Measurements from ENCODE around the gene VARS1.
"Not testable (repeated sequence)": the region's sequence is repeated elsewhere in the genome, so short reads cannot be mapped to it uniquely, and the experiment has no call there.

The VARS1 gene

DNA sequence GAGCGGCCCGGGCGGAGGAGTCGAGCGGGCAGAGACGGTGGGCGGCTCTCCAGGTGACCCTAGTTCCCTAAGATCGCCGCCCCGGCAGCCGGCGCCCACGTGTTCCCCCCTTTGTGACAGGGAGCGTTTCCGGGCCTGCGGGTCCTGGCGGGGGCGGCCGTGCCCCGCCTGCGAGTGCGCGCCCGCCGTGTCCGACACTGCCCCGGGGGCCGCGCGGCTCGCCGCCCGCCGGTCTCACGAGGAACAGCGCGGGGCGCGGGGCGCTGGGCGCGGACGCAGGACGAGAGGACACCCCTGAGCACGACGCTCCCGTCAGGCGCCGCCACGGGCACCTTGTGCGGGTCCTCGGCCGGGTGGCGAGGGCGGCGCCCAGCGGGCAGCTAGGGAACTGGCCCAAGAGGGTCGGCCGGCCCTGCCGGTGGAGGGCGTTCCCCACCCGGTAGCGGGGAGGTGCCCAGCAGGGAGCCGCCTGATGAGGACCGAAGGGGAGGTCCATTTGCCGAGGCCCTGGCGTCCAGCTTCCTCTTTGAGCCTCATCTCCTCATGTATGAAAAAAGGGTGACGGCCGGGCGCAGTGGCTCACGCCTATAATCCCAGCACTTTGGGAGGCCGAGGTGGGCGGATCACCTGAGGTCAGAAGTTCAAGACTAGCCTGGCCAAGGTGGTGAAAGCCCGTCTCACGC lies at the start of gene VARS1:
Gene VARS1, minus strand, starts transcription at position 137 of the 683 bp plus-strand sequence. CDS start 535 bp downstream, outside the sequence.
- DNase-seq, result peak; percentile 92
- ATAC-seq, result peak; percentile 85

DNA sequence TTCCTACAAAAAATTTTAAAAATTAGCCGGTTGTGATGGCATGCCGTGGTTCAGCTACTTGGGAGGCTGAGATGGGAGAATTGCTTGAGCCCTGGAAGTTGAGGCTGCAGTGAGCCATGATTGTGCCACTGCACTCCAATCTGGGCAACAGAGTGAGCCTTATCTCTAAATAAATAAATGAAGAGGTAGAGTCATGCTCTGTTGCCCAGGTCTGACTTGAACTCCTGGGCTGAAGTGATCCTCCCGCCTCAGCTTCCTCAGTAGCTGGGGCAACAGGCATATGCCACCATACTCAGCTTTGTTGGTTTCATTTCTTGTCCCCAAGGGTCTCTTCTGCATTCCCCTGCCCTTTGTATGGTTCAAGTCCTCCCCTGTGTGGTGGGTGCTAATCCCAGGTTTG lies 49.0 kb upstream of the VARS1 start:
- ATAC-seq, result no peak
- DNase-seq, result no peak

DNA sequence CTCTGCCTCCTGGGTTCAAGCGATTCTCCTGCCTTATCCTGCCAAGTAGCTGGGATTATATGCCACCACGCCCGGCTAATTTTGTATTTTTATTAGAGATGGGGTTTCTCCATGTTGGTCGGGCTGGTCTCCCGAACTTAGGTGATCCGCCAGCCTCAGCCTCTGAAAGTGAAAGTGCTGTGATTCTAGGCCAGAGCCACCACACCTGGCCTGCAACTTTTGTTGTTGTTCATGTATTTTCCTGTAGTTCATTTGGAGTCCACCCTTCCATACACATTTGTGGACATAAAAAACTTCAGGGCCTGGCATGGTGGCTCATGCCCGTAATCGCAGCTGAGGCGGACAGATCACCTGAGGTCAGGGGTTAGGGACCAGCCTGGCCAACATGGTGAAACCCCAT lies 46.5 kb upstream of the VARS1 start:
- ATAC-seq, result no peak
- peak; percentile 16 for DNase-seq

DNA sequence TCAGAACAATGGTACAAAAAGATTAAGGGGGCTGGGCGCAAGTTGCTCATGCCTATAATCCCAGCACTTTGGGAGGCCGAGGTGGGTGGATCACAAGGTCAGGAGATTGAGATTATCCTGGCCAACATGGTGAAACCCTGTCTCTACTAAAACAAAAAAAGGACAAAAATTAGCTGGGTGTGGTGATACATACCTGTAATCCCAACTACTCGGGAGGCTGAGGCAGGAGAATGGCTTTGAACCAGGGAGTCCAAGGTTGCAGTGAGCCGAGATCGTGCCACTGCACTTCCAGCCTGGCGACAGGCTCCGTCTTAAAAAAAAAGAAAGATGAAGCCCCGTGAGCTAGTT lies 44.2 kb upstream of the VARS1 start:
- ATAC-seq, DNase-seq: not testable (repeated sequence)

DNA sequence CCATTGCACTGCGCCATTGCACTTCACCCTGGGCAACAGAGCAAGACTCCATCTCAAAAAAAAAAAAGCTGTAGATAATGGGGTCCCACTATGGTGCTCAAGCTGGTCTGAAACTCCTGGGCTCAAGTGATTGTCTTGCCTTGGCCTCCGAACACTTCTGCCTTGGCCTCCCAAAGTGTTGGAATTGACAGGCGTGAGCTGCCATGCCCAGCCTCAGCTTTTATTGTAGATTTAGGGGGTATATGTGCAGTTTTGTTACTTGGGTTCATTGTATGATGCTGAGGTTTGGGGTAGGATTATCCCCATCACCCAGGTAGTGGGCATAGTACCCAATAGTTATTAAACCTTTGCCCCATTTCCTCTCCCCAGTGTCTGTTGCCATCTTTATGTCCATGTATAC lies 43.4 kb upstream of the VARS1 start:
- peak; percentile 7 for DNase-seq
- ATAC-seq, result no peak

DNA sequence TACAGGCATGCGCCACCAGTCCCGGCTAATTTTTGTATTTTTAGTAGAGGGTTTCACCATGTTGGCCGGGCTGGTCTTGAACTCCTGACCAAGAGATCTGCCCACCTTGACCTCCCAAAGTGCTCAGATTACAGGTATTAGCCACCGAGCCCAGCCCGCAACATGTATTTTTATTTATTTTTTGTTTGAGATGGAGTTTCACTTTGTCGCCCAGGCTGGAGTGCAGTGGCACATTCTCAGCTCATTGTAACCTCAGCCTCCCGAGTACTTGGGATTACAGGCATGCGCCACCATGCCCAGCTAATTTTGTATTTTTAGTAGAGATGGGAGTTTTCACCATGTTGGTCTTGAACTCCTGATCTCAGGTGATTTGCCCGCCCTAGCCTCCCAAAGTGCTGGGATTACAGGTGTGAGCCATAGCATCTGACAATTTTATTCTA lies 42.6 kb upstream of the VARS1 start:
- ATAC-seq, DNase-seq: not testable (repeated sequence)

DNA sequence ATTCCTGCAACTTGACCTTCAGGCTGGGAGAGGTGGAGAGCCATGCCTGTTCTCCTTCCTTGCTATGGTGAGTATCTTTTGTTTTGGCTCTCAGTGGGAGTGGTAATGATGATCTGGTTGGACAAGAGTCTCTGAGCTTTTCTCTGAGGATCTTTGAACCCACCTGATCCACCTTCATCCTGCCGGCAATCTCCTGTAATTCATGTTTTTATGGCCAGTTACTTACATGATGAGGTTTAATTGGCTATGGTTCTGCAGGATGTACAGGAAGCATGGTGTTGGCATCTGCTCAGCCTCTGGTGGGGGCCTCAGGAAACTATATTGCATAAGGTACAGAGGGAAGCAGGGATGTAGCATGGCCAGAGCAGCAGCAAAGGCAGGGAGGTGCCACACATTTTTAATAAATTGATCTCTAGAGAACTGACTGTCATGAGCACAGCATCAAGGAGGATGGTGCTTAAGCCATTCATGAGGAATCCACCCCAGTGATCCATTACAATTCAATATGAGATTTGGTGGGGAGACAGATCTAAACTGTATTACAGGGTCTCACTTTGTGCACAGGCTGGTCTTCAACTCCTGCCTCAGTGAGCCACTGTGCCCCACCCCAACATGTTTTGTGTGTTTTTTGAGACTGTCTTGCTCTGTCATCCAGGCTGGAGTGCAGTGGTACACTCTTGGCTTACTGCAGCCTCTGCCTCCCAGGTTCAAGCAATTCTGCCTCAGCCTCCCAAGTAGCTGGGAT lies 42.0 kb upstream of the VARS1 start:
- DNase-seq (no peak), ATAC-seq (no peak)

DNA sequence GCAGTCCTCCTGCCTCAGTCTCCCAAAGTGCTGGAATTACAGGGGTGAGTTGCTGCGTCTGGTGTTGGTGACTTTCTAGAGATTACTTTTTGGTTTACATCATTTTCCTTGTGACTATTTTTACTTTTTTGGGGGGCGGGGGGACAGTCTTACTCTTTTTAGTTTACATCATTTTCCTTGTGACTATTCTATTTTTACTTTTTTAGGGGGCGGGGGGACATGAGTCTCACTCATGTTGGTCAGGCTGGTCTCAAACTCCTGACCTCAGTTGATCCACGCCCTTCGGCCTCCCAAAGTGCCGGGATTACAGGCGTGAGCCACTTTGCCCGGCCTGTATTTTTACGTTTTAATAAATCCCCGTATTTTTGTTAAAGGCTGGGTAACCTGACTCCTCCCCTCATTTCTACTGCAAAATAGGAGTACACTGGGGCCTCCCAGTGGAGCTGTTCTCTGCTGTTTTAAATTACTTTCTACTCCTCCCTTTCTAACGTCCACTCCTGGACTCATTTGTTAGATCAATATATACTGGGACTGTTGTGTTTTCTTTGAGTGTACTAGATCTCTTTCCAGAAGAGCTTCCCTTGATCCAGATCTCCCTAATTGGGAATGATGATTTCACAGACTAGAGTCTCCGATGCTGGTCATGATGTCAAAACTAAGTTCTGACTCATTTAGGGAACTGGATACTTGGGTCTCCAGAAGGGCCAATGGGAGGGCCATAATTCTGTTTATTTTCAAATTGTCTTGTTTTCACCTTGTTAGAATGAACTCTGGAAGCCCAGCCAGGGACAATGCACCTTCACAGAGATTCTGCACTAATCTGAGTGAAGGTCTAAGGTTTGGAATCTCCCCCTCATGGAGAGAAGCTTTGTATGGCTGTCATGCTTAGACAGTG lies 41.2 kb upstream of the VARS1 start:
- DNase-seq, result no peak
- no peak for ATAC-seq

DNA sequence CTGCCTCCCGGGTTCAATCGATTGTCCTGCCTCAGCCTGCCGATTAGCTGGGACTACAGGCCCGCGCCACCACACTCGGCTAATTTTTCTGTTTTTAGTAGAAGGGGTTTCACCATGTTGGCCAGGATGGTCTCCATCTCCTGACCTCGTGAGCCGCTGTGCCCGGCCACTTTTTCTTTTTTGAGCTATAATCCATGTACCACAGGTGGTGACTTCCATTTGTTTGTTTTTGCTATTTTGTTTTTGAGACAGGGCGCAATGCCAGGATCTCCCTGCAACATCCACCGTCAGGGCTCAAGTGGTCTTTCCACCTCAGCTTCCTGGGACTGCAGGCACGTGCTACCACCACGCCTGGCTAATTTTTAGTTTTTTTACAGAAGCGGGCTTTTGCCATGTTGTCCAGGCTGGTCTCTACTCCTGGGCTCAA lies 40.5 kb upstream of the VARS1 start:
- DNase-seq (peak; percentile 13), ATAC-seq (no peak)

DNA sequence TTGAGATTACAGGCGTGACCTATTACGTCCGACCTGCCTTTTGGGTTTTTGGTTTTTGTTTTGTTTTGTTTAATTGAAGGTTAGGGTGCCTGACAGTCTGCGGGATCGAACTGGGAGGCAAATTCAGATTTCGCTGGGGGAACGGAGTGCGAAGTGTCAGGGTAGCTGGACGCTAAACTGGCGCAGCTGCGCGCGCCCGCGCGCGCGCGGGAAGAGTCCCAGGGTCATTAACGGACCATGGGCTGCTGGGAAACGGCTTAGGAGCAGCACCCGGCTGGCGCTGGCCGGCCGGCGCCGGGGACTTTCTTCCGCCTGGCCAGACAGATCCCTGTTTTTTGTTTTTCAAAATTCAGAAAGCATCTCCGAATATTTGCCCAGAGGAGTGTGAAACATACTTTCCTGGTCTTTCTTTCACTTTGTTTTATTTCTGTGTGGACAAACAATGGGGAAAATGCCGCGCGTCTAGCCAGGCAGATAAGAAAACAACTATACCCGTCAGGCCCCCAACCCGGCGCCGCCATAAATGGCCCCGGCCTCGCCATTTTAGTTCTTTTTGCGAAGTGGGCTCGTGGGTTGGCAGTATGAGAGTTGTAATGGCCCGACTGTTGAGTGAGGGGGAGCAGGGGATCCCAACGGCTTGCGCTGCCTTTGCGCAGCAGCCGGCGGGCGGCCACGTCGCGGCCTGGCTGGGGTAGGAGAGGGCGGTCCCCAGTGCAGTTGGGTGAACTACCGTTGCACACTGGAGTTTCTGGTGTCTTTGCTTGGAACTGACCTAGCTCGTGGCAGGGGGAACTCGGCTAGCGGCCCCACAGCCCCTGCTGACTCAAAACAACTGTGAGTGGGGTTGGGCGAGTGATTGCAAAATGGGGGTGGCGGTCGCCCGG lies 39.1 kb upstream of the VARS1 start:
- peak; percentile 64 for ATAC-seq
- DNase-seq, result peak; percentile 82

DNA sequence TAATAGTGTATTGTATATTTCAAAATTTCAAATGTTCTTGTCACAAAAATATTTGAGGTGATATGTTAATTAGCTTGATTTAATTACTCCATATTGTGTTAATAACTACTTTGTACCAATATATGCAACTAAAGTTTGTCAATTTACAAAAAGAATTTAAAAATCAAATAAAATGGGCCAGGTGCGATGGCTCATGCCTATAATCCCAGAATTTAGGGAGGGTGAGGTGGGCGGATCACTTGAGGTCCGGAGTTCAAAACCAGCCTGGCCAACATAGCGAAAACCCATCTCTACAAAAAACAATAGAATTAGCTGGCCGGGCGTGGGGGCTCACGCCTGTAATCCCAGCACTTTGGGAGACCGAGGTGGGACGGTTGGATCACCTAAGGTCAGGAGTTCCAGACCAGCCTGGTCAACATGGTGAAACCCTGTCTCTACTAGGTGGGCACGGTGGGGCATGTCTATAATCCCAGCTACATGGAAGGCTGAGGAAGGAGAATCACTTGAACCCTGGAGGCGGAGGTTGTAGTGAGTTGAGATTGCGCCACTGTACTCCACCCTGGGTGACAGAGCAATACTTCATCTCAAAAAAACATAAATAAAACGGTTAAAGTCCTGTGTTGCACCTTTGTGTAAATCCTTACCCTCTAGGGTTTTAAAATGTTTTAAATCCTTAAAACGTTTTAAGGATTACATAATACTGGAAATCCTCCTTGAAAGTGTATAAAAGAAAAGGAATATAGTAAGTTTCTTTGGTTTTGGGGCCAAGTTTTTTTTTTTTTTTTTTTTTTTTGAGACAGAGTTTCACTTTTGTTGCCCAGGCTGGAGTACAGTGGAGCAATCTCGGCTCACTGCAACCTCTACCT lies 36.0 kb upstream of the VARS1 start:
- DNase-seq (no peak), ATAC-seq (no peak)

DNA sequence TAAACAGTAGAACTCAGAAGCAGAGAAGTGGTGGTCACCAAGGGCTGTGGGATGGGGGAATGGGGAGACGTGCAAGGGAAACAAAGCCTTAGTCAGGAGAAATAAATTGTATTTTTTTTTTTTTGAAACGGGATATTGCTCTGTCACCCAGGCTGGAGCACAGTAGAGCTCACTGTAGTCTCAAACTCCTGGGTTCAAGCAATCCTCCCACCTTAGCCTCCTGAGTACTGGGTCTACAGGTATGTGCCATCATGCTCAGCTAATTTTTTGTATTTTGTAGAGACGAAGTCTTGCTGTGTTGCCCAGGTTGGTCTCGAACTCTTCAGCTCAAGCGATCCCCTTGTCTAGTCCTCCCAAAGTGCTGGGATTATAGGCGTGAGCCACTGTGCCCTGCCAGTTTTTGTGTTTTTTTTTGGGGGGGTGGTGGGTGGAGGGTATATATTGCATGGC lies 35.4 kb upstream of the VARS1 start:
- no peak for DNase-seq
- ATAC-seq, result no peak

DNA sequence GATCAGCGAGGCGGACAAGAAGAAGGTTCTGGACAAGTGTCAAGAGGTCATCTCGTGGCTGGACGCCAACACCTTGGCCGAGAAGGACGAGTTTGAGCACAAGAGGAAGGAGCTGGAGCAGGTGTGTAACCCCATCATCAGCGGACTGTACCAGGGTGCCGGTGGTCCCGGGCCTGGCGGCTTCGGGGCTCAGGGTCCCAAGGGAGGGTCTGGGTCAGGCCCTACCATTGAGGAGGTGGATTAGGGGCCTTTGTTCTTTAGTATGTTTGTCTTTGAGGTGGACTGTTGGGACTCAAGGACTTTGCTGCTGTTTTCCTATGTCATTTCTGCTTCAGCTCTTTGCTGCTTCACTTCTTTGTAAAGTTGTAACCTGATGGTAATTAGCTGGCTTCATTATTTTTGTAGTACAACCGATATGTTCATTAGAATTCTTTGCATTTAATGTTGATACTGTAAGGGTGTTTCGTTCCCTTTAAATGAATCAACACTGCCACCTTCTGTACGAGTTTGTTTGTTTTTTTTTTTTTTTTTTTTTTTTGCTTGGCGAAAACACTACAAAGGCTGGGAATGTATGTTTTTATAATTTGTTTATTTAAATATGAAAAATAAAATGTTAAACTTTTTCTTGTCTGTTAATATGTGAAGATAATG lies 34.2 kb upstream of the VARS1 start:
- ATAC-seq (no peak), DNase-seq (no peak)

DNA sequence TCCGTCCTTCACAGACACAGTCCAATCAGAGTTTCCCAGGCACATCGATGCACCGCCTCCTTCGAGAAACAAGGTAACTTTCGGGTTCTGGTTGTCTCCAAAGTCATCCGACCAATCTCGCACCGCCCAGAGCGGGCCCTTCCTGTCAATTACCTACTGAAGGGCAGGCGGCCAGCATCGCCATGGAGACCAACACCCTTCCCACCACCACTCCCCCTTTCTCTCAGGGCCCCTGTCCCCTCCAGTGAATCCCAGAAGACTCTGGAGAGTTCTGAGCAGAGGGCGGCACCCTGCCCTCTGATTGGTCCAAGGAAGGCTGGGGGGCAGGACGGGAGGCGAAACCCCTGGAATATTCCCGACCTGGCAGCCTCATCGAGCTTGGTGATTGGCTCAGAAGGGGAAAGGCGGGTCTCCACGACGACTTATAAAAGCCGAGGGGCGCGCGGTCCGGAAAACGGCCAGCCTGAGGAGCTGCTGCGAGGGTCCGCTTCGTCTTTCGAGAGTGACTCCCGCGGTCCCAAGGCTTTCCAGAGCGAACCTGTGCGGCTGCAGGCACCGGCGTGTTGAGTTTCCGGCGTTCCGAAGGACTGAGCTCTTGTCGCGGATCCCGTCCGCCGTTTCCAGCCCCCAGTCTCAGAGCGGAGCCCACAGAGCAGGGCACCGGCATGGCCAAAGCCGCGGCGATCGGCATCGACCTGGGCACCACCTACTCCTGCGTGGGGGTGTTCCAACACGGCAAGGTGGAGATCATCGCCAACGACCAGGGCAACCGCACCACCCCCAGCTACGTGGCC lies 31.9 kb upstream of the VARS1 start, which contains the start of gene HSPA1B:
Gene HSPA1B, plus strand, starts transcription at position 453 of the 794 bp plus-strand sequence. Its CDS starts 213 bp downstream, at position 666.
- ATAC-seq (peak; percentile 92), DNase-seq (peak; percentile 94)

DNA sequence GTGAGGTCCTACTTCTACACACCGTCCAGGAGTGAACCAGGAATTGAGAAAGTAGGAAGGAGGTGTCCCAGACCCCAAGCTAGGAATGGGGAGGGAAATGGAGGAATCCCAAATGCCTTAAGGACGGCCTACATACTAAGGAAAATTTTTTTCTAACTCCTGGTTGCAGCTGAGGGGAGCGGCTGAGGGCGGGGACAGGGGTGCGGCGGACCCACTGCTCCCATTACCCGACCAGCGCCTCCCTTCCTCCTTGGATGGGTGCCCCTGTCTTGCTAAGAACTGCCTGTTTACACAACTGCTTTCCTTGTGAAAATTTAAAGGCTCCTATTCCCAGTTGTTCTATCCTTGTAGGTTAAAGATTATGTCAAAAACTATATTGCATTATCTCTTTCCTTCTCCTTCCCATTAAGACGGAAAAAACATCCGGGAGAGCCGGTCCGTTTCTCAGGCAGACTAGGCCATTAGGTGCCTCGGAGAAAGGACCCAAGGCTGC lies 31.3 kb upstream of the VARS1 start:
- ATAC-seq, result no peak
- peak; percentile 50 for DNase-seq

DNA sequence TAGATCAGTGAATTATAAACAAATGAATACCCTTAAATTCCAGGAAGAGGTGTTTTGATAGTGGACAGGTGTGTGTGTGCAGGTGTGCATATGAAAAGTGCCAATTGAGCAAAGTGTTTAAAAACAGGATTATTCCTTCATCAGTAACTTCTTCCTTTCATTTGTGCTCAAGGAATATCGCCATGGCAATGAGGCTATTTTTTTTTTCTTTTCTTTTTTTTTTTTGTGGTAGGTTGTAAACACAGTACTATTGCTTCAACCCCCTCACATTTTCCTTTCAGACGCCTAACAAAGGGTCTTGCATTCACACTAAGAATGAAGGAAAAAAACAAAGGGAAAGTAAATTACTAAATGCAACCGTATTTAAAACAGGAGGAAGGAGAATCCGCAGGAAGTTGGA lies 30.0 kb upstream of the VARS1 start:
- ATAC-seq (no peak), DNase-seq (no peak)

DNA sequence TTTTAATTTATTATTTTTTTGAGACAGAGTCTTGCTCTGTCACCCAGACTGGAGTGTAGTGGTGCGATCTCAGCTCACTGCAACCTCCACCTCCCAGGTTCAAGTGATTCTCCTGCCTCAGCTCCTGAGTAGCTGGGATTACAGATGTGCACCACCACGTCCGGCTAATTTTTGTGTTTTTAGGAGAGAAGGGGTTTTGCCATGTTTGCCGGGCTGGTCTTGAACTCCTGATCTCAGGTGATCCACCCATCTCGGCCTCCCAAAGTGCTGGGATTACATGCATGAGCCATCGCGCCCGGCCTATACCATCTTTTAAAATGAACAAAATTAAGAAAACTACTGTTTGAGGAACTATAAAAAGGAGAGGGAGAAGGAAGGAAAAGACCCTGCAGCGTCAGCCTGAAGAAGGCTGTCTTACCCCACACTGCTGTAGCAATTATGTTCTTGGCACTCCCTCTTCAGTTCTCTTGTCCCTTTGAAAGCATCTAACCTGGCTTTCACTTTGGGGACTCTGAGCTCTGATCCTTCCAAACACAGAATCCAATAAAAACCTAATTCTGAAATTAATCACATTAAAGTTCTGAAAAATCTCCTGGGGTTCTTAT lies 28.1 kb upstream of the VARS1 start:
- not testable (repeated sequence) for DNase-seq, ATAC-seq

All from stimulated activated naive CD8-positive, alpha-beta T cell treated with anti-CD3 and anti-CD28 coated beads, Interleukin-15, Interleukin-2, amounts not matched to agents 100 U/mL and 50 U/mL, for 24 hours (primary cell).